Sigmoid colon (tissue), 3 donors: ENCODE results near the gene PPM1K.

Experiments
- CTCF ChIP-seq, 4 experiments: fragments of 450-650 bp in 3 of 4; fragments of 200-600 bp in 1 of 4; IDR thresholded peaks; one replicate each; pipeline ENCODE4 v1.5.1; 2016 to 2019; ENCODE audit warnings: antibody characterized with exemption in 4 of 4, mild to moderate bottlenecking in 3 of 4, moderate library complexity in 2 of 4
- POLR2A ChIP-seq, 2 donors: fragments of 450-650 bp; IDR thresholded peaks; one replicate each; pipeline ENCODE4 v1.6.1; 2016; ENCODE audit warnings: antibody characterized with exemption in 2 of 2, mild to moderate bottlenecking in 2 of 2, moderate library complexity in 2 of 2

DNA sequence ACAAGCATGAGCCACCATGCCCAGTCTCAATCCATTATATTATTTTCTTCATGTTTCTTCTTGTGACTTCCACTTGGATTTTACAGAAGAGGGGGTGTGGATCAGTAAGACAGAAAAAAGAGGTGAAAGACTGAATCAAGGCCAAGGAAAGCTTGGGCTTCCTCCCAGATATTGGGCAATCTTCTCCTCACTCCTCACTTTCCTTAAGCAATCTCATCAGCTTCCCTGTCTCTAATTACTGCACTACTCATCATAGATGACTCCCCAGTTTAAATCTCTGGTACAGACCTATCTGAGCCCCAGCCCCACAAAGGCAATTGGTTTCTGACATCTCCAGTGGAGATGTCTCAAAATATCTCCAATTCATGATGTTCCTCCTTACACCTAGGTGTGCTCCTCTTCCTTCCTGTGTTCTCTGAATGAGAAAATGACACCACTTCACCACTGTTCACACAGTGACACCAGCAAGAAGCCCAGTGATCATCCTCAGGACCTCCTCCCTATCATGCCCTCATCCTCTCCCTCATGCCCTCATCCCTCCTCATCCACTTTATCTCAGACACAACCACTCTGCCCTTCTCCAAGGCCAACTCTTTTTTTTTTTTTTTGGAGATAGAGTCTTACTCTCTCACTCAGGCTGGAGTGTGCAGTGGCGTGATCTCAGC lies 49.5 kb upstream of the PPM1K start:
- TF ChIP-seq POLR2A (IDR thresholded peaks at IDR 0.05), result no peak
- no peak for TF ChIP-seq CTCF (IDR thresholded peaks at IDR 0.05)
